ENCODE results near the gene CPHXL. TPM values are rescaled to one million over a fixed set of nuclear protein-coding genes. Genes with fewer than 3 reads are reported as not detected.

The CPHXL gene
- total and polyA plus RNA-seq, 7 donors, result not detected

DNA sequence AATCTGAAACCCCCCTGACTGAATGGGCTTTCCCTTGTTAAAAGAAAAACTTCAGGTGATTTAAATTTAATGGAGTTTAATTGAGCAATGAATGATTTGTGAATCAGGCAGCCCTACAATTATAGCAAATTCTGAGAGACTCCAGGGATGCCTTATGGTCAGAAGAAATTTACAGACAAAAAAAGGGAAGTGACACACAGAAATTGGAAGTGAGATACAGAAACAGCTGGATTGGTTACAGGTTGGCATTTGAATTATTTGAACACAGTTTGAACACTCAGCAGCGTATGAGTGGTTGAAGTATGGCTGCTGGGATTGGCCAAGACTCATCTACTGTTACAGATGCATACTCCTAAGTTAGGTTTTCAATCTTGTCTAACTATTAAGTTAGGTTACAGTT is 19.0 kb upstream of the CPHXL start:
- intact Hi-C loops (cut with DNase I), result no loop called here
- peaks cover 0 to 4% (median 2%) of the 10 kb centered on the region in 4 donors for H3K4me1 ChIP-seq
- no peak for DNase-seq
- H3K36me3 ChIP-seq, result no peaks in the 10 kb centered on the region
- no peaks in the 10 kb centered on the region for H3K27me3 ChIP-seq
- TF ChIP-seq, protein P1, sequence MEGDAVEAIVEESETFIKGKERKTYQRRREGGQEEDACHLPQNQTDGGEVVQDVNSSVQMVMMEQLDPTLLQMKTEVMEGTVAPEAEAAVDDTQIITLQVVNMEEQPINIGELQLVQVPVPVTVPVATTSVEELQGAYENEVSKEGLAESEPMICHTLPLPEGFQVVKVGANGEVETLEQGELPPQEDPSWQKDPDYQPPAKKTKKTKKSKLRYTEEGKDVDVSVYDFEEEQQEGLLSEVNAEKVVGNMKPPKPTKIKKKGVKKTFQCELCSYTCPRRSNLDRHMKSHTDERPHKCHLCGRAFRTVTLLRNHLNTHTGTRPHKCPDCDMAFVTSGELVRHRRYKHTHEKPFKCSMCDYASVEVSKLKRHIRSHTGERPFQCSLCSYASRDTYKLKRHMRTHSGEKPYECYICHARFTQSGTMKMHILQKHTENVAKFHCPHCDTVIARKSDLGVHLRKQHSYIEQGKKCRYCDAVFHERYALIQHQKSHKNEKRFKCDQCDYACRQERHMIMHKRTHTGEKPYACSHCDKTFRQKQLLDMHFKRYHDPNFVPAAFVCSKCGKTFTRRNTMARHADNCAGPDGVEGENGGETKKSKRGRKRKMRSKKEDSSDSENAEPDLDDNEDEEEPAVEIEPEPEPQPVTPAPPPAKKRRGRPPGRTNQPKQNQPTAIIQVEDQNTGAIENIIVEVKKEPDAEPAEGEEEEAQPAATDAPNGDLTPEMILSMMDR (IDR thresholded peaks at IDR 0.05), result no peak
- no peak for TF ChIP-seq EP300 (IDR thresholded peaks at IDR 0.05)
- TF ChIP-seq POLR2A (IDR thresholded peaks at IDR 0.05), result no peak
- TF ChIP-seq POLR2AphosphoS5 (IDR thresholded peaks at IDR 0.05), result no peak
- WGBS, 2 donors, result 55 to 89% methylated on average over 1 of the region's 1 CpG
- no peak overlapping the region for H3K4me3 ChIP-seq
- peaks cover 0 to 3% (median 0%) of the 10 kb centered on the region in 4 donors for H3K9me3 ChIP-seq
- H3K27ac ChIP-seq, result no peak overlapping the region

DNA sequence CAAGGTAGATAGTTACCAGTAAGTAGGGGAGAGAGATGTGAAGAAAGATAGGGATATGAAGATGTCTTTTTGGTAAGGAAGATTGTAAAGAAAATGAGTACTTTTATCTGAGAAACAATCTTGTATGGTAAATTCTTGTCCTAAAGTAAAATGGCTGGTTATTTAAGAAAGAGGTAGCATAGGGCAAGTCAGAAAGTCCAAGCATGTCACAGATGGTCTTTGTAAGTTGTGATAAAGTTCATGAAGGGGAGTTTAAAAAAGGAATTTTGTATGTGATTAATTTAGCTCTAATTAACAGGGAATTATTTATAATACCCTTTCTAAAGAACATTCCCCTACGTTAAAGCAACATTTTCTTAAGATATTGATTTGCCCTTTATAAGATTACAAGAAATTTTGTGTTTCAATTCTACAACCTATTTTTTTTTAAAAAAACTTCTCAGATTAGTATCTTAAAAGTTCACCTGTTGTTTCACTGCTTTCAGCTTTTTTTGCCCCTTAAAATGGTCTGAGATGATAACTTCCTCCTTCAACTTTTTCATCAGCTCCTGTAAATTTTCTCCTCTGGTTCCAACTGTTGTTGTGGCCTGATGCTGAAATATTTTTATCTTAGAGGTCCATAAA is 16.2 kb upstream of the CPHXL start:
- H3K36me3 ChIP-seq, result no peaks in the 10 kb centered on the region
- intact Hi-C loops (cut with DNase I), result no loop called here
- H3K9me3 ChIP-seq, result peaks cover 0 to 3% (median 0%) of the 10 kb centered on the region in 4 donors
- TF ChIP-seq EP300 (IDR thresholded peaks at IDR 0.05) (no peak), POLR2A (IDR thresholded peaks at IDR 0.05) (no peak), POLR2AphosphoS5 (IDR thresholded peaks at IDR 0.05) (no peak)
- TF ChIP-seq, protein P1 (IDR thresholded peaks at IDR 0.05), result no peak
- no peaks in the 10 kb centered on the region for H3K4me1 ChIP-seq
- DNase-seq, result no peak
- WGBS, 2 donors, result 32 to 40% methylated on average over 1 of the region's 1 CpG
- no peaks in the 10 kb centered on the region for H3K27me3 ChIP-seq
- H3K27ac ChIP-seq, result no peak overlapping the region
- no peak overlapping the region for H3K4me3 ChIP-seq

DNA sequence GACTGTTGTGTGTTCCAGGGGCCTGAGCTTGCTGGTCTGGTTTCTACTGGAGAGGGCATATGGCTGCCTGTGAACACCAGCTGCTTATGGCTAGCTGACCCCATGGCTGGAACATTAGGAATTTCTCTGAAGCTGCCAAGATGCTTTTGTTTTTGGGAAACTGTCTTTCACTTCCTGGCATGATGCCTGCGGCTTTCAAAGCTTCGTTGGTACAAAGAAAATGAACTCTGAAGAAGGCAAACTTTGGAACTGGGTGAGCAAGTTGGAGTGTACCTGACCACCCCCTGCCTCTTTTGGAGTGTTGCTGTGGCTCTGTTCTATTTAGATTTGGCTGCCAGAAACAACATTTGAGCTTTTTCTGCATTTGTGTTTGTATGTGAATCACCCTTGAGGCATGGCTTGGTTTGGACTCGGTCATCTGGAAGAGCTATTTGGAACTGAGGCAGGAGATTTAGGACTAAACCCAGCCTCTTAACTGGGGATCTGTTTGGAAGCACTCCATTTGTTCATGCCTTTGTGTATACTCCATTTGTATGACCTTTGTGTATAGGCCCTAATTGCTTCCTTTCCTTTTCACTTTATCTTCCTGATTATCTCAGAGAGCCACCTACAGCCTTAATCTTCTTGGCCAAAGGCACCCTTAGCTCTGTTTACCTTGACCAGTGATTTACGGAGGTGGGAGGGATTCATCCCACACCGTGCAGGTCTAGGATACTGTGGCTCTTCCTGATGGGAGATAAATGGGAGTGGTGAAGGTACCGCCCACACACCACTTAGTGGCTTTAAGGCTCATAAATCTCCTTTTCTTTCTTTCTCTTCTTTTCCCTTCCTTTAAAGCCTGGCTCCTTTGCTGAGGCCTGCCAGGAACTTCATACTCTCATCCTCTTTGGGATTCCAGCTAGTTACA is 7.3 kb upstream of the CPHXL start:
- peaks cover 0 to 23% (median 20%) of the 10 kb centered on the region in 4 donors for H3K4me1 ChIP-seq
- 46 to 54% methylated on average over 6 of the region's 6 CpGs for WGBS, 2 donors
- peak in 1 of 4 donors; percentile 14 for TF ChIP-seq POLR2AphosphoS5 (IDR thresholded peaks at IDR 0.05)
- TF ChIP-seq, protein P1 (IDR thresholded peaks at IDR 0.05), result no peak
- intact Hi-C loops (cut with DNase I), result no loop called here
- peak overlapping the region; percentile 54 to 76 (median 65) for H3K27ac ChIP-seq
- H3K9me3 ChIP-seq, result no peaks in the 10 kb centered on the region
- H3K27me3 ChIP-seq, result no peaks in the 10 kb centered on the region
- H3K36me3 ChIP-seq, result no peaks in the 10 kb centered on the region
- H3K4me3 ChIP-seq, result no peak overlapping the region
- no peak for DNase-seq

DNA sequence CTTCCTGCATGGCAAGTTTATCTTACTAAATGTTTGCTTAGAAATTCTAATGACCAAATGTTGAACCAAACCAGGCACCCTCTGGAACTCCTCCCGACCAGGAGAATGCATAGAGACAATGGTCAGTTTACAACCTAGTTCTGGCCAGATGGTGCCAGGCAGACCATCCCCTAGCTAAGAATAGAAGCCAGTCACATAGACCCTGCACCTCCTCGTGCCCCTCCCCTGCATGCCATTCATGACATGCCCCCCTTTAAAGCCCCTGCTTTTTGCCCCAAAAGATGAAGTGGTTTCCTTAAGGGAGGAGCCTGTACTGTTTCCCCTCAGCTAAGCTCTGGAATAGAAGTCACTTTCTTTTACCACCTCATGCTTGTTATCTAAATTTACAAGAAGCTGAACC is 6.6 kb upstream of the CPHXL start:
- Histone ChIP-seq H3K27ac (peak overlapping the region; percentile 54 to 76 (median 65)), H3K4me3 (no peak overlapping the region), H3K27me3 (no peaks in the 10 kb centered on the region), H3K4me1 (peaks cover 0 to 23% (median 20%) of the 10 kb centered on the region in 4 donors), H3K9me3 (no peaks in the 10 kb centered on the region), H3K36me3 (no peaks in the 10 kb centered on the region)
- intact Hi-C loops (cut with DNase I), result no loop called here
- WGBS, 2 donors, result 33 to 38% methylated on average over 2 of the region's 2 CpGs
- DNase-seq, result no peak
- TF ChIP-seq, protein P1 (IDR thresholded peaks at IDR 0.05), result no peak
- TF ChIP-seq POLR2AphosphoS5 (IDR thresholded peaks at IDR 0.05), result no peak
- no peak for TF ChIP-seq POLR2A (IDR thresholded peaks at IDR 0.05)
- no peak for TF ChIP-seq EP300 (IDR thresholded peaks at IDR 0.05)
